ENCODE data around the gene SLC33A1. TPM values are rescaled to one million over a fixed set of nuclear protein-coding genes. Genes with fewer than 3 reads are reported as not detected.

The SLC33A1 gene
- total RNA-seq, 6 donors from 2014 or later, result 12.6 to 43.3 (median 31.1) TPM

GRCh38 chr3:155880286-155880685 lies 26.1 kb upstream of the SLC33A1 start:
- Histone ChIP-seq H3K9me3 (no peaks in the 10 kb centered on the region), H3K36me3 (no peaks in the 10 kb centered on the region), H3K4me1 (peaks cover 0 to 7% (median 0%) of the 10 kb centered on the region in 4 donors), H3K27me3 (no peaks in the 10 kb centered on the region), H3K4me3 (no peak overlapping the region), H3K27ac (no peak overlapping the region)
- ATAC-seq (ENCODE audit: low FRiP score in 2 of 2), result no peak
- DNase-seq, result no peak
- no peak for TF ChIP-seq CTCF (IDR thresholded peaks at IDR 0.05)
- TF ChIP-seq EP300 (IDR thresholded peaks at IDR 0.05), result no peak
- no peak for TF ChIP-seq POLR2AphosphoS5 (IDR thresholded peaks at IDR 0.05)
- TF ChIP-seq POLR2A (IDR thresholded peaks at IDR 0.05), result no peak

GRCh38 chr3:155876503-155876902 lies 22.3 kb upstream of the SLC33A1 start:
- DNase-seq (no peak), ATAC-seq (ENCODE audit: low FRiP score in 2 of 2) (no peak)
- Histone ChIP-seq H3K27ac (no peak overlapping the region), H3K4me1 (peaks cover 15 to 16% (median 16%) of the 10 kb centered on the region in 4 donors), H3K27me3 (no peaks in the 10 kb centered on the region), H3K36me3 (no peaks in the 10 kb centered on the region), H3K4me3 (no peak overlapping the region), H3K9me3 (no peaks in the 10 kb centered on the region)
- TF ChIP-seq POLR2AphosphoS5 (IDR thresholded peaks at IDR 0.05) (no peak), EP300 (IDR thresholded peaks at IDR 0.05) (no peak), POLR2A (IDR thresholded peaks at IDR 0.05) (no peak), CTCF (IDR thresholded peaks at IDR 0.05) (no peak)
- WGBS, 2 donors, result 84 to 94% methylated on average over 2 of the region's 2 CpGs

GRCh38 chr3:155876037-155876436 lies 21.8 kb upstream of the SLC33A1 start:
- no peaks in the 10 kb centered on the region for H3K27me3 ChIP-seq
- no peaks in the 10 kb centered on the region for H3K9me3 ChIP-seq
- H3K27ac ChIP-seq, result no peak overlapping the region
- TF ChIP-seq POLR2A (IDR thresholded peaks at IDR 0.05) (no peak), EP300 (IDR thresholded peaks at IDR 0.05) (no peak), POLR2AphosphoS5 (IDR thresholded peaks at IDR 0.05) (no peak)
- H3K4me3 ChIP-seq, result no peak overlapping the region
- WGBS, 2 donors, result 61 to 67% methylated on average over 3 of the region's 3 CpGs
- ATAC-seq (ENCODE audit: low FRiP score in 2 of 2) (no peak), DNase-seq (no peak)
- H3K36me3 ChIP-seq, result no peaks in the 10 kb centered on the region
- peaks cover 15 to 16% (median 16%) of the 10 kb centered on the region in 4 donors for H3K4me1 ChIP-seq

- H3K36me3 ChIP-seq, result no peaks in the 10 kb centered on the region
- no peak for TF ChIP-seq EP300 (IDR thresholded peaks at IDR 0.05)
- no peak for TF ChIP-seq POLR2A (IDR thresholded peaks at IDR 0.05)
- TF ChIP-seq POLR2AphosphoS5 (IDR thresholded peaks at IDR 0.05), result no peak
- WGBS, 2 donors, result 78 to 79% methylated on average over 8 of the region's 8 CpGs
- ATAC-seq (ENCODE audit: low FRiP score in 2 of 2), result no peak
- no peak overlapping the region for H3K4me3 ChIP-seq
- no peaks in the 10 kb centered on the region for H3K27me3 ChIP-seq
- no peak overlapping the region for H3K27ac ChIP-seq
- no peaks in the 10 kb centered on the region for H3K9me3 ChIP-seq
- peaks cover 21 to 24% (median 22%) of the 10 kb centered on the region in 4 donors for H3K4me1 ChIP-seq
- no peak for DNase-seq
These were observed 18.8 kb upstream of the SLC33A1 start for GRCh38 chr3:155872904-155873646.

GRCh38 chr3:155871746-155872158 lies 17.5 kb upstream of the SLC33A1 start:
- H3K9me3 ChIP-seq, result no peaks in the 10 kb centered on the region
- H3K27ac ChIP-seq, result peak overlapping the region; percentile 93 to 97 (median 94)
- peak overlapping the region; percentile 80 to 98 (median 94) for H3K4me3 ChIP-seq
- ATAC-seq (ENCODE audit: low FRiP score in 2 of 2) (no peak), DNase-seq (no peak)
- H3K36me3 ChIP-seq, result no peaks in the 10 kb centered on the region
- 0 to 1% methylated on average over 19 of the region's 19 CpGs for WGBS, 2 donors
- H3K27me3 ChIP-seq, result no peaks in the 10 kb centered on the region
- H3K4me1 ChIP-seq, result peaks cover 21 to 24% (median 22%) of the 10 kb centered on the region in 4 donors
- TF ChIP-seq POLR2A (IDR thresholded peaks at IDR 0.05), result no peak
- no peak for TF ChIP-seq POLR2AphosphoS5 (IDR thresholded peaks at IDR 0.05)
- no peak for TF ChIP-seq EP300 (IDR thresholded peaks at IDR 0.05)
- no peak for TF ChIP-seq CTCF (IDR thresholded peaks at IDR 0.05)

Data from upper lobe of left lung (tissue), 6 donors.